ES-I3 (cell line): ENCODE data around the gene CBARP.
A peak's percentile ranks its signal among the peaks of the same experiment; 100 is the strongest.

Experiments used
- H3K36me3 ChIP-seq: 2 replicates; pipeline ENCODE4 v1.6.1; 2013; ENCODE audit warnings: mild to moderate bottlenecking, low read length, control low read depth, moderate library complexity; ENCODE audit not compliant: insufficient read depth
- H3K4me1 ChIP-seq: 2 replicates; pipeline ENCODE4 v1.6.1; 2013; ENCODE audit warnings: mild to moderate bottlenecking, control low read depth, low read length; ENCODE audit not compliant: insufficient read depth
- H3K9ac ChIP-seq: 2 replicates; pipeline ENCODE4 v1.6.1; 2013; ENCODE audit warnings: low read depth, mild to moderate bottlenecking, low read length, moderate library complexity
- H3K9me3 ChIP-seq: 2 replicates; pipeline ENCODE4 v1.6.1; 2013; ENCODE audit warnings: mild to moderate bottlenecking, low read length, moderate library complexity; ENCODE audit not compliant: control insufficient read depth, insufficient read depth

CBARP gene

DNA sequence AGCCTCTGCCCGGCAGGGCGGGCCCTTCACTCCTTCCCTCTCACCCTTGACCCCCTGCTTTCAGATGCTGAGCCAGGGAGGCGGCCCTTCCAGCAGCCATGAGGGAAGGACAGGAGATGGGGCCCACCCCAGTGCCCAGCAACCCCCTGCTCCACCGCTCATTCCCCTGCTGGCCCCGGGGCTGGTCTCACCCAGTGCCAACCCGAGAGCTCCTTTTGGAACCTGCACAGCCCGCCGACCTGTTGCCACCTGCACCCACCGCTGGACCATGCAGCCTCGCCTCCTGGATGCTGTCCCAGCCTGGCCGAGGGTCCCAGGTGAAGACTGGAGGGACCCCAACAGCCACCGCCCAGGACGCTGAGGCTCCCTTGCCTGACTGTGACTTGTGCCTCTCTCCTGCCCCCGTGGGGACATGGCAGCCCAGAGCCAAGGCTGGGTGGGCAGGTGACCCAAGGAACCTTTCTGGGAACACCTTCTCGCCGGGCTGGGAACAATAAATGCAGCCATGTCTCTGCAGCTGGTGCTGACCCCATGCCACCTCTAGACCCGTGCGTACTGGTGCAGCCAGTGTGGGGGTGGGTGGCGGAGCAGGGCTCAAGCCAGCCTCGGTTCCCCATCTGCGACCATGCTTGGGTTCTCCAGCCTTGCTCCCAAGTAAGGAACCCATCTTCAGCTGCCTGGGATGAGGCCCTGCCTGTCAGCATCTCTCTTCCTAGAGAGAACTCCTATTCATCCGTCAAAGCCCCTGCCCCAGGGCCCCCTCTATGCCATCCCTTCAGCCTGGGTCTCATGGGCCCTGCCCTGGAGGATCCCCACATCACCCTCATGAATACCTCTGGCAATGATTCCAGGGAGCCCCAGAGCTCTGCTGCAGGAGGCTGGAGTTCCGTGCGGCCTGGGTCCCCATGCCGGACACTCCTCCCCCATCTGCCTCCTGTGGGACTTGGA, 41.2 kb upstream of the CBARP start:
- Histone ChIP-seq H3K36me3 (no peaks in the 10 kb centered on the region), H3K9ac (no peak overlapping the region), H3K4me1 (no peaks in the 10 kb centered on the region; the same call in 1 of the 2 replicates), H3K9me3 (no peaks in the 10 kb centered on the region)

DNA sequence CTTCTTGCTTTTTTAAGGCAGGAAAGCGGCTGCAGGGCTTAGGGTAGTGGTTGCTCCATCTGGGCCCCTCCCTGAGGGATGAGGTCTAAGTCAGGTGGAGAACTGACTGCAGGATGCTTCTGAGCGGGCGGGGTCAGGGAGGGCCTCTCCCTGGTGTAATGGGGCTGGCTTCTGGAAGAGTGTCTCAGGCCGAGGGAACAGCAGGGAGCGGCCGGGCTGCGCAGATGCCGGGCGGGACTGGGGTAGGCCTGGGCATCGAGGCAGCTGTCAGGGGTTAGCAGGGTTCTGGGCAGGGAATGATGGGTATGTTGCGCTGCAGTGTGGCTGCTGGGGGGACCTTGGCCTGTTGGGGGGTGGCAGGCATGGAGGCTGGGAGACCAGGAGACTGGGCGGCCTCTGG, 40.3 kb upstream of the CBARP start:
- H3K4me1 ChIP-seq, result no peaks in the 10 kb centered on the region; the same call in 1 of the 2 replicates
- H3K36me3 ChIP-seq, result 0 out of 2 replicates have a peak, but pooled peaks cover under 1% of the 10 kb centered on the region
- no peak overlapping the region for H3K9ac ChIP-seq
- H3K9me3 ChIP-seq, result no peaks in the 10 kb centered on the region

DNA sequence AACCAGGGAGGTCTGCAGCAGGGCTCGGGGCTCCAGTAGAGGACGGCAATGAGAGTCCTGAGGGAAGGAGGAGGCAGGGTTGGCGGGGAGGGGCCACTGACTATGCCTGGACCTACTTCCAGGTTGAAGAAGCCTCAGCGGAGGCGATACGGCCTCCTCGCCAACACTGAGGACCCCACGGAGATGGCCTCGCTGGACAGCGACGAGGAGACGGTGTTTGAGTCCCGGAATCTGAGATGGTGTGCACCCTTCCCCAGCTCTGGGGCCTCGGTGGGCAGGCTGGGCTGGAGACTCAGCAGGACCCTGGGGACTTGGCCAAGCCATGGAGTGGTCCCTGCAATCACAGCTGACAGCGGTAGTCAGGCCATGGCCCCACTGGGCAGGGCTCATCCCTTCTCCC, 39.3 kb upstream of the CBARP start:
- H3K9ac ChIP-seq, result no peak overlapping the region
- H3K36me3 ChIP-seq, result peaks cover 11% of the 10 kb centered on the region

DNA sequence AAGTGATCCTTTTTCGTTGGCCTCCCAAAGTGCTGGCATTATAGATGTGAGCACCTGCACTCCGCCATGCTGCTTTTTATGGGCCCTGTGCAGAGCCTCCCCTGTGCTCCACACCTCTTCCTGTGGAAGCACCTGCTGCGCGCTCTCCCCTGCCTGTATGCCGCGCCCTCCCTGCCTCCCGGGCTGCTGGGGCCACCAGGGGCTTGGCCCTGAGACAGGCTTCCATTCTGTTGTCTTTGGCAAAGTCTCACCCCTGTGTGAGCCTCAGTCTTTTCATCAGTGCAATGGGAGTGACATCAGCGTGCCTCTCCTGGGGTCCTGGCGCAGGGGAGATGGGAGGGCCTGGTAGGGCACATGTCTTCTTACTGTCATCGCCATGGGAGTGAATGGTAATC, 38.8 kb upstream of the CBARP start:
- no peaks in the 10 kb centered on the region for H3K9me3 ChIP-seq
- H3K4me1 ChIP-seq, result no peaks in the 10 kb centered on the region; the same call in 1 of the 2 replicates
- H3K36me3 ChIP-seq, result peaks cover 15% of the 10 kb centered on the region
- H3K9ac ChIP-seq, result peak overlapping the region; percentile 74

More for the DNA sequence above, 39.3 kb upstream of the CBARP start:
- H3K4me1 ChIP-seq, result no peaks in the 10 kb centered on the region; the same call in 1 of the 2 replicates
- no peaks in the 10 kb centered on the region for H3K9me3 ChIP-seq

DNA sequence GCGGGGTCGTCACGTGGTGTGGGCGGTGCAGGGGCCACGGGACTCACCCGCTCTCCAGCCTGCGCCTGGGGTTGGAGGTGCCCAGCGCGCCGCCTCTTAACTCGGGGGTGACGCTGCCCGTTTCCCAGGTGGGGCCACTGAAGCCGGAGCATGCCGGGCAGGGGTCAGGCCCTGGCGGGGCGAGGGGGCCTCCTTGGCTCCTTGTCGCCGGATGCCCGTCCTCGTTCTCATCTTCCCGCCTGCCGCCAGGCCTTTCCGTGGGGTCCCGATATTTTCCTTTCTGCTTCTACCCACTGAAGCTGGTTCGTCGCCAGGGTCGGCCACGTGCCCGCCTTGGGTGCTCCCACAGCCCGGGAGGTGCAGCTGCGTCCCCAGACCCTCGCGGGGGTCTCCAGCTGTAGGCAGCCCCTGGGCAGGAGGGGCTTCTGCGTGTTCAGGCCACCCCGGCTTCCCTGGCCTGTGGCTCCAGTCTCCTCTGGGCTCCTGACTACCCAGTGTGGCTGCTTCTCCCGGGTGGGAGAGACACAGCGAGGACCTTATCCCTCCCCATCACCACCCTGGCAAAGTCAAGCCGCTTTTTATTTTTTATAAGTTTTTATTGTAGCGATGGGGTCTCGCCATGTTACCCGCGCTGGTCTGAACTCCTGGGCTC, 38.3 kb upstream of the CBARP start:
- H3K36me3 ChIP-seq, result peaks cover 17% of the 10 kb centered on the region
- H3K4me1 ChIP-seq, result no peaks in the 10 kb centered on the region; the same call in 1 of the 2 replicates
- peak overlapping the region; percentile 74 for H3K9ac ChIP-seq
- H3K9me3 ChIP-seq, result no peaks in the 10 kb centered on the region

DNA sequence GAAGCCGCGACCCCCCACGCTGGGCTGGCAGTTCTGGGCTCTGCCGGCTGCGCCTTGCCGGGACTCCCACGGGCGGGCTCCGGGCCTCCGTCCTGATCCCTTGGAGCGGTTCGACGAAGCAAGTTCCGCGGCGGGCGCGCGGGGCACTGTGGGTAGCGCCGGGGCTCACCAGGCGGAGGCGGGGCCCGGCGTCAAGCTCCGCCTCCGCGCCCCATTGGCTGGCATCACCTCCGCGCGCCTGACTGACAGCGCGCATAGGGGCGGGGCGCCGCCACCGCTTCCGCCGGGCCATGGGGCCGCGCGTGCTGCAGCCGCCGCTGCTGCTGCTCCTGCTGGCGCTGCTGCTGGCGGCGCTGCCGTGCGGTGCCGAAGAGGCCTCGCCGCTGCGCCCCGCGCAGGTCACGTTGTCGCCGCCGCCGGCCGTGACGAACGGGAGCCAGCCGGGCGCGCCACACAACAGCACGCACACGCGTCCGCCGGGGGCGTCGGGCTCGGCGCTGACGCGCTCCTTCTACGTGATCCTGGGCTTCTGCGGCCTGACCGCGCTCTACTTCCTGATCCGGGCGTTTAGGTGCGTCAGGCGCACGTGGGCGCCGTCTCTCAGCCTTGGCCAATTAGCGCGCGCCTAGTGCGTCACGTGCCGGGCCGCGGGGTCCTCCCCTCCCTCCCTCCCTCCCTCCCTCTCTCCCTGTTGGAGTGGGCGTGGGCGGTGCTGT, 37.6 kb upstream of the CBARP start, which contains the start of gene FAM174C:
TSS of gene FAM174C (plus strand) at position 271 of the 716 bp plus-strand sequence. CDS start at position 291, 20 bp downstream.
- H3K9ac ChIP-seq, result peak within 1 kb of the TSS; percentile 74
- H3K4me1 ChIP-seq, result no peaks in the 10 kb centered on the region; the same call in 1 of the 2 replicates
- H3K36me3 ChIP-seq, result peaks cover 24% of the 10 kb centered on the region
- no peaks in the 10 kb centered on the region for H3K9me3 ChIP-seq

DNA sequence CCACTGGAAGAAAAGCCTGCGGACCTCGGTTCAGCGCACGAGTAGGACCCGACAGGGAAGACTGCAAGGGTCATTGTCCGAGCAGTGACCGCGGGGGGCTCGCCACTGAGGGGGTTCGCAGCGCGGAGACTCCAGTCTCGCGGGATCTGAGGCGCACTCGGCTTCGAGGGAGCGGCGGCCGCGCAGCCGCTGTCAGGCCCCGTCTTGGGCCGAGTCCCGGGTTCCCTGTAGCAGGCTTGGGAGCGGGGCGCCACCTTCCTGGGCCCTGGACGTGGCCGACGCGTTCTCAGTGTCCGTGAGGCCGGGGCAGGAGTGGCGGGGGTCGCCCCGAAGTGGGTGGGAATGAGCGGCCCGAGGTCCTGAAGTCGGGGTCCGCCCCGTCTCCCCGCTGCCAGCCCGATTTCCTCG, 37.1 kb upstream of the CBARP start:
- Histone ChIP-seq H3K9me3 (no peaks in the 10 kb centered on the region), H3K9ac (peak overlapping the region; percentile 74), H3K36me3 (peaks cover 24% of the 10 kb centered on the region), H3K4me1 (no peaks in the 10 kb centered on the region; the same call in 1 of the 2 replicates)

DNA sequence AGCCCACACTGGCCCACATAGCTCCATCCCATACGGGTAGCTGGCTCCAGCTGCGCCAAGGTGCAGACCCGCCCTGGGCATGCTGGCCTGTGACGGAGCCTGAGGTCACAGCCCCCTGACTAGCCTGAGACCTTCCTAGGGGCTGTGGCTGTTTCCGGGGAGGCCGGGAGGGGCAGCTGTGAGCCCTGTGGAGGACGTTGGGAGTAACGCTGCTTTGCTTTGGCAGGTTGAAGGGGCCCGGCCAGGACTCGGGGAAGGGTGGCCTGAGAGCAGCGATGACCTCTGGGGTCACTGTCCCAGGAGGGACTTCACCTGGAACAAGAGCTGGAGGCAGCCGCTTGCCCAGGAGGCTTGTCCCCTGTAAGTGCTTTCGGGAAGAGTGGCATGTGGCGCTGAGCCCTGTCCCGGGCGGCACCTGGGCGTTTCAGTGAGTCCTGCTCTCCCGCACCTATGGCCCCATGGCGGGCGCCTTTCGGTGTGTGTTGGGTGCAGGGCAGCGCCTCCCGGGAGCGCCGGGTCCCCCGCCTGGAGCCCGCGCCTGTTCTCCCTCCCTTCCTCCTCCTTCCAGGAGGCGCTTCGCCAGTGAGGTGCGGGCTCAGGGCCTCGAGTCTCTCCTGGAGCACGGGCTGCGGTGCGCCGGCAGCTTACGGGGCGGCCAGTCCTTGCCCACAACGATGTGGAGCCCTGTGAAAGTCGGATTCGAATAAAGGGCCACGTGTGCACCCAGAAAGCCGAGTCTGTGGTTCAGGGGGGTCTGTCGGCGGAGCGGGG, 36.5 kb upstream of the CBARP start:
- Histone ChIP-seq H3K36me3 (peaks cover 24% of the 10 kb centered on the region), H3K9me3 (no peaks in the 10 kb centered on the region), H3K9ac (peak overlapping the region; percentile 74), H3K4me1 (no peaks in the 10 kb centered on the region; the same call in 1 of the 2 replicates)

DNA sequence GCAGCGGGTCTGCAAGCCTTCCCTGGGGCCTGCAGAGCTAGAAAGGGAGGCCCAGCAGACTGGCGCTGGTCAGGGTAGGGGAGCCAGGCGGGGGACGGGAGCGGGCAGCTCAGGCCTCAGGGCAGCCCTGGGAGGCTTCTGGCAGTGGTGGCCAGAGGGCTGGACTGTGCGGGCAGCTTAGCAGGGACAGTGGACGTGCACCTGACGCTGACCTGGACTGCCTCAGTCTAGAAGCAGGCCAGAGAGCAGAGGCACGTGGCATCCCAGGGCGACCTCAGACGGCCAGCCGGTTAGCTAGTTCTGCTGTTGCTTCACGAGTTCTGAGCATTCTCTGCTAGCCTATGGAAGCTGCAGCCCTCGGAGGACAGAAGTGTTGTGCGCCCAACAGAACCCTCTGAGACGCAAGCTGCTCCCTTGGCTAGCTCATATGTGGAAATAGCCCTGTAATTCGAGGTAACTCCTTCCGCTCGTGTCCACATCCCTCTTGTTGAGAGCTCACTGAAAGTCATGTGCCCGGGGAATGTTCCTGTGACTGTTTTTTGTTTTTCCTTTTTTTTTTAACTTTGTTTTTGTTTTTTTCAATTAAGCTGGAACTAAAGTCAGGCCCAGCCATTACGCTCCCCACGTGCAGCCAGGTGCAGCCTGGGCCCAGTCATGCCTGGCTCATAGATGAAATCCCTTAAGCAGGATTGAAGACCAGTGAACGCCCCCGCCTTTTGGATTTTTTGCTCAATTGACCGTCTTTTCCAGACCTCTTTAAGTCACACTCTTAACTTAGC, 35.6 kb upstream of the CBARP start:
- peak overlapping the region; percentile 24 for H3K9ac ChIP-seq
- peaks cover 4% of the 10 kb centered on the region for H3K4me1 ChIP-seq
- no peaks in the 10 kb centered on the region for H3K9me3 ChIP-seq
- H3K36me3 ChIP-seq, result peaks cover 24% of the 10 kb centered on the region

DNA sequence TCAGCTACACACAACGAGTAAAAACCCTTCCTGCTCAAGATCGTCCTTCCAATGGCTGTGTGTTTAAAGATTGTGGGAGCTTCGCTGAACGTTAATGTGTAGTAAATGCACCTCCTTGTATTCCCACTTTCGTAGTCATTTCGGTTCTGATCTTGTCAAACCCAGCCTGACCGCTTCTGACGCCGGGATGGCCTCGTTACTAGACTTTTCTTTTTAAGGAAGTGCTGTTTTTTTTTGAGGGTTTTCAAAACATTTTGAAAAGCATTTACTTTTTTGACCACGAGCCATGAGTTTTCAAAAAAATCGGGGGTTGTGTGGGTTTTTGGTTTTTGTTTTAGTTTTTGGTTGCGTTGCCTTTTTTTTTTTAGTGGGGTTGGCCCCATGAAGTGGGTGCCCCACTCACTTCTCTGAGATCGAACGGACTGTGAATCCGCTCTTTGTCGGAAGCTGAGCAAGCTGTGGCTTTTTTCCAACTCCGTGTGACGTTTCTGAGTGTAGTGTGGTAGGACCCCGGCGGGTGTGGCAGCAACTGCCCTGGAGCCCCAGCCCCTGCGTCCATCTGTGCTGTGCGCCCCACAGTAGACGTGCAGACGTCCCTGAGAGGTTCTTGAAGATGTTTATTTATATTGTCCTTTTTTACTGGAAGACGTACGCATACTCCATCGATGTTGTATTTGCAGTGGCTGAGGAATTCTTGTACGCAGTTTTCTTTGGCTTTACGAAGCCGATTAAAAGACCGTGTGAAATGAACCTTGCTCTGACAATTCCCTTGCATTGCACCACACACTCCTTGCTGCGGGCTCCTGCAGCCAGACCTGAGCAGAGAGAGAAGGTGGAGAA, 34.8 kb upstream of the CBARP start:
- Histone ChIP-seq H3K9ac (no peak overlapping the region), H3K36me3 (peaks cover 24% of the 10 kb centered on the region), H3K4me1 (peaks cover 5% of the 10 kb centered on the region), H3K9me3 (no peaks in the 10 kb centered on the region)

DNA sequence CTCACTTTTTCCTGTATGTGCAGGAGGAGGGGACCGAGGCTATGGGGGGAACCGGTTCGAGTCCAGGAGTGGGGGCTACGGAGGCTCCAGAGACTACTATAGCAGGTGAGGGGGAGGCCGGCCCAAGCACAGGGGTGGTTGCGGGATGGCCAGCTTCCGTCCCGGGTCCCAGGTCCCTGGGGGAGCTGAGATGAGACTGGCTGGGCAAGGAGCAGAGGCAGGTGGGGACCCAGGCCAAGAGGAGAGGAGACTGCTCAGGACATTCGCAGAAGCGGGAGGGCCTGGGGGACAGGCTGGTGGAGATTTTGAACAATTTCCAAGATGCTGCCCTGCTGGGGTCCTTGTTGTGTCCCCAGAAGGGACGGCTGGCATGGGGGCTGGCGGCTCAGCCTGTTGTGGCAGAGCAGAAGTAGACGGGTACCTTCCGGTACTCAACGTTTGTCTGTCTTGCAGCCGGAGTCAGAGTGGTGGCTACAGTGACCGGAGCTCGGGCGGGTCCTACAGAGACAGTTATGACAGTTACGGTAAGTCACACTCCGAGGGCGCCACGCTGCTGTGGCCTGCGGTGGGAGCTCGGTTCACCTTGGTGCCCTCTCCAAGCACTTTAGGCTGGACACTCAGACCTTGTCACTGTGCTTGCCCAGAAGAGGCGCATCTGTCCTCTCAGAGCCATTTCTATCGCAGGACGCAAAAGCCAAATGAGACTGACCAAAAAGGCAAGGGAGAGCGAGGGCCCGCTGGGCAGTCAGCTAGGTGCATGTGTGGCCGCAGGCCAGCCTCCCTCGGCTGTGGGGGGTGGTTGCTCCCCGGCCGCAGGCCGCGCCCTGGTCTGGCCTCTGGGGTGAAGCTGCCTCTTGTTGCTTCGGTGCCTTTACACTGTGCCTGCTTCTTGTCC, 34.0 kb upstream of the CBARP start:
- Histone ChIP-seq H3K9me3 (no peaks in the 10 kb centered on the region), H3K36me3 (peaks cover 24% of the 10 kb centered on the region), H3K9ac (no peak overlapping the region), H3K4me1 (peaks cover 5% of the 10 kb centered on the region)
